ENCODE results near the gene CACNA1C.

- TF ChIP-seq, protein P1, sequence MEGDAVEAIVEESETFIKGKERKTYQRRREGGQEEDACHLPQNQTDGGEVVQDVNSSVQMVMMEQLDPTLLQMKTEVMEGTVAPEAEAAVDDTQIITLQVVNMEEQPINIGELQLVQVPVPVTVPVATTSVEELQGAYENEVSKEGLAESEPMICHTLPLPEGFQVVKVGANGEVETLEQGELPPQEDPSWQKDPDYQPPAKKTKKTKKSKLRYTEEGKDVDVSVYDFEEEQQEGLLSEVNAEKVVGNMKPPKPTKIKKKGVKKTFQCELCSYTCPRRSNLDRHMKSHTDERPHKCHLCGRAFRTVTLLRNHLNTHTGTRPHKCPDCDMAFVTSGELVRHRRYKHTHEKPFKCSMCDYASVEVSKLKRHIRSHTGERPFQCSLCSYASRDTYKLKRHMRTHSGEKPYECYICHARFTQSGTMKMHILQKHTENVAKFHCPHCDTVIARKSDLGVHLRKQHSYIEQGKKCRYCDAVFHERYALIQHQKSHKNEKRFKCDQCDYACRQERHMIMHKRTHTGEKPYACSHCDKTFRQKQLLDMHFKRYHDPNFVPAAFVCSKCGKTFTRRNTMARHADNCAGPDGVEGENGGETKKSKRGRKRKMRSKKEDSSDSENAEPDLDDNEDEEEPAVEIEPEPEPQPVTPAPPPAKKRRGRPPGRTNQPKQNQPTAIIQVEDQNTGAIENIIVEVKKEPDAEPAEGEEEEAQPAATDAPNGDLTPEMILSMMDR (conservative IDR thresholded peaks at IDR 0.05), result no peak
- no peak for TF ChIP-seq ZFX (IDR thresholded peaks at IDR 0.05)
Observed at GRCh38 chr12:2336409-2336829, 283.6 kb downstream of the CACNA1C start.

Data from C4-2B (cell line).